Measurements from ENCODE around the gene SLC6A3.

Gene SLC6A3

GRCh38 chr5:1420211-1421195 lies 24.7 kb downstream of the SLC6A3 start:
- DNase-seq (ENCODE audit: low read depth): no peak

DNA sequence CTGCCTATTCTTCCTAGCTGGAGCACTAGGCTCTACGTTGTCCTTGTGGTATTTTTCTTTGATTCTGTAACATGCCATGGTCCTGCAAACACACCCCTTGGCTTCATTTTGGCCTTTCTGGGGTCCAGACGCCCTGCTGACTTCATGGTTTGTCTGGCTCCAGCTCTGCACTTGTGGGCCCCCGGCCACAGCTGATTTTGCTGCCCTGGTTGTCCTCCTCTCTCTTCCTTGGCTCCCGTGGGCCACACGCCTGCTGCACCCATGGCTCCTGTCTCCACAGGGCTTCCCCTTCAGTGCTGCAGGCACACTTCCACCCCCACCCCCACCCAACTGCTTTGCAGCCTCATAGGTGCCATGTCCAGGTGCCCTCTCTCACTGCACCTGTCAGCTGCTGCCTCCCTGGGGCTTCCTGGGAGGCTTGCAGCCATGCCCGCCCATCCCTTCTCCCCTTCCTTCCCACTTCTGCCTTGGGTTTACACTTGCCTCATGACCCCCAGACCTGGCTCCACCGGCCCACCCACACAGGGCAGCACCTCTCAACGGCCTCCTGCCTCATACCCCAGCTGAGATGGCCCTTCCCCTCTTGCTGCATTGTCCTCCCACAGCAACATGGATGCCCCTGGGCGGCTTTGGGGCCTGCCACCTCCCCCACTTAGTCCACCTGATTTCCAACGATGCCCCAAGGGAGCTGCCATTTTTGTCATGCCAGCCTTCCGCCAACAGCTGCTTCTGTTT lies 25.6 kb downstream of the SLC6A3 start:
- DNase-seq (ENCODE audit: low read depth): no peak

- no peak for DNase-seq (ENCODE audit: low read depth)
These were observed 26.3 kb downstream of the SLC6A3 start for GRCh38 chr5:1418921-1419280.

DNA sequence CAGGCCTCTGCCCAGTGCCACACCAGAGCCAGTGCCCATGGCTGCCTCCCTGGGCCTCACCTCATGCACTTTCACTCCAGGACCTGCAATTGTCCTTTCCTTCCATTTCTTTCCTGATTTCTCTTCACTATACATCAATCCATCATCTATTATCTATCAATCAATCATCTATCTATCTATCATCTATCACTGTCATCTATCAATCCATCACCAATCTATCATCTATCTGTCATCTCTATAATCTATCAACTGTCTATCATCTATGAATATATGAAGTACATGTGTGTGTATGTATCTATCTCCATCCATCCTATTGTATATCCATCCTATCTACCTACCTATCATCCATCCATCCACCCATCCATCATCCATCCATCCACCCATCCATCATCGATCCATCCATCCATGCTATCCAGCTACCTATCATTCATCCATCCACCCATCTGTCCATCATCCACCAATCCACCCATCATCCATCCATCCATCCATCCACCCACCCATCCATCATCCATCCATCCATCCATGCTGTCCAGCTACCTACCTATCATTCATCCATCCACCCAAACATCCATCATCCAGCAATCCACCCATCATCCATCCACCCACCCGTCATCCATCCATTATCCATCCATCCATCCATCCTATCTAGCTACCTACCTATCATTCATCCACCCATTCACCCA lies 26.9 kb downstream of the SLC6A3 start:
- no peak for DNase-seq (ENCODE audit: low read depth)

GRCh38 chr5:1417586-1418225 lies 27.5 kb downstream of the SLC6A3 start:
- DNase-seq (ENCODE audit: low read depth): no peak

DNA sequence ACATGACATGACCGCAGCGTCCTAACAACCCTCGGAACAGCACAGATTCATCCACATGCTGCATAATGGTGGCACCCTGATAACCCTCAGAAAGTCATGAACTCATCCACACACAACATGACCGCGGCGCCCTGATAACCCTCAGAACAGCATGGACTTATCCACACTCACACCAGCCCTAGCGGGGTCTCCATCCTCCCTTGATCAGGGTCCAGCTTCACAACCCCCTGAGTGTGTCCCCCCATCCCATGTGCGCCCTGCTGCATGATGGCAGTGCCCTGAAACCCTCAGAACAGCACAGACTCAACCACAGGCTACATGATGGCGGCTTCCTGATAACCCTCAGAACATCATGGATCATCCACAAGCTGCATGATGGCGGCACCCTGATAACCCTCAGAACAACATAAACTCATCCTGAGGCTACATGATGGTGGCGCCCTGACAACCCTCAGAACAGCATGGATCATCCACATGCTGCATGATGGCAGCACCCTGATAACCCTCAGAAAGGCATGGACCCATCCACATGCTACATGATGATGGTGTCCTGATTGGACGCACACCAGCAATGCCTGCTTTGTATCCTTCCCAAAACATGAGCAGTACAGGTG lies 28.3 kb downstream of the SLC6A3 start:
- no peak for DNase-seq (ENCODE audit: low read depth)

- no peak for DNase-seq (ENCODE audit: low read depth)
These were observed 29.4 kb downstream of the SLC6A3 start for GRCh38 chr5:1415626-1416360.

GRCh38 chr5:1415059-1415425 lies 30.2 kb downstream of the SLC6A3 start:
- no peak for DNase-seq (ENCODE audit: low read depth)

DNA sequence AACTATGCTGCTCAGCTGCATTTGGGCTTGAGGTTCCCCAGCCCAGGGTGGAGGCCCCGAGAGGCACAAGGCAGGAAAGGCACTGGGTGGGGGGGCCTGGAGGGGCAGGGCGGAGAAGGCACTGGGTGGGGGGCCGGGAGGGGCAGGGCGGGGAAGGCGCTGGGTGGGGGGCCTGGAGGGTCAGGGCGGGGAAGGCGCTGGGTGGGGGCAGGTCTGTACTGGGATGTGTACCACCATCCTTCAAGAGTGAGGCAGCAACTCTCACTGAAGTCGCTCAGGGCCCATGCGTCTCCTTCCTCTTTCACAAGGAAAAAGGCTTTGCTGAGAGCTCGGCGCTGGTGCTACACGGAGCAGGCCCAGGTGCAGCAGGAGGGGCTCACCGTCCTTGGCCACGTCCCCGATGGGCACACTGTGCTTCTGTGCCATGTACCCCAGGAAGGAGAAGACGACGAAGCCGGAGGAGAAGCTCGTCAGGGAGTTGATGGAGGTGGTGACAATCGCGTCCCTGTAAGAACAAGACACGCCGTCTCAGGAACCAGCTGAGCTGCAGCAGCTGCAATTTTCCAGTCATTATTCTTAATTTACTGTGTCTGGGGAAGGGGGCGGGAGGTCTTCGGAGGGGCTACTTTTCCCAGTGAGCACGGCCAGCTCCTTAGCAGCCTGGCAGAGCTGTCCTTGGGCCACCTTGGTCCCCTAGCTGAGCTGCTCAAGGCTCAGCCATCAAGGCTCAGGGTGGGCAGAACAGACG lies 30.8 kb downstream of the SLC6A3 start:
- no peak for DNase-seq (ENCODE audit: low read depth)

GRCh38 chr5:1413611-1414241 lies 31.5 kb downstream of the SLC6A3 start:
- no peak for DNase-seq (ENCODE audit: low read depth)

DNA sequence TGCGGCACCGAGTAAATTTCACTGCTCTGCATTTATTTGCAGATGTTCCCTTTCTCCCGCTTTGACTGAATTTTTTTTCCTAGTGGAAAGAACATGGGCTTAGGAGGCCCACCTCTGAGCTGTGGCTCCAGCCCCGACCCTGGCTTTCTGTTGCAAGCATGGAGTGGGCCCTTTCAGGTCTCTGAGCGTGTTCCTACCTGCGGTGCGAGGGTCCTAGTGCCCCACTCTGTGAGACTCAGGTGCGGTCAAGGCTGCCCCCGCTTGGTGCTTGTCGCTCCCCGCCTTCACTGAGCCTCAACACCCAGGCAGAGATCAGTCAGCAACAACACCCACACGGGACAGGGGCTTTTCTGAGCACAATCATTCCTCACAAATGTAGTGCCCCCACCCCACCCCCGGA lies 32.0 kb downstream of the SLC6A3 start:
- DNase-seq (ENCODE audit: low read depth): no peak

GRCh38 chr5:1412621-1413020 lies 32.6 kb downstream of the SLC6A3 start:
- no peak for DNase-seq (ENCODE audit: low read depth)

DNA sequence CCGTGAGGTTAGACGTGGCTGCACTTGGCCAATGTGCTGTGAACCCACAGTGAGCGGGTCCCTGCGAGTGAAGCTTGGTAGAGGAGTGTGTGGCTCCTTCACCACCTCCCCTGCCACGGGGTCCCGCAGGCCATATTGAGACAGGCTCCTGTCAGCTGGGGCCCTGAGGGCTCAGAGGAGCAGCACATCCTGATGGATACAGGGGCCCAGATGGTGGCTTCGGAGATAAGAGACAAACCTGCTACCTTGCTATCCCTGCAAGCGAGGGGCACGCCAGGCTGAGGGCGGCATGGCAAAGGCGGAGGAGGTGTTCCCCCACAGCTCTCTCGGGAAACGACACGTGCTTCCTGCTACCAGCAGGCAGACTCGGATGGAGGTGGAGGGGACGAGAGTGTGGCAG lies 33.1 kb downstream of the SLC6A3 start:
- no peak for DNase-seq (ENCODE audit: low read depth)

DNA sequence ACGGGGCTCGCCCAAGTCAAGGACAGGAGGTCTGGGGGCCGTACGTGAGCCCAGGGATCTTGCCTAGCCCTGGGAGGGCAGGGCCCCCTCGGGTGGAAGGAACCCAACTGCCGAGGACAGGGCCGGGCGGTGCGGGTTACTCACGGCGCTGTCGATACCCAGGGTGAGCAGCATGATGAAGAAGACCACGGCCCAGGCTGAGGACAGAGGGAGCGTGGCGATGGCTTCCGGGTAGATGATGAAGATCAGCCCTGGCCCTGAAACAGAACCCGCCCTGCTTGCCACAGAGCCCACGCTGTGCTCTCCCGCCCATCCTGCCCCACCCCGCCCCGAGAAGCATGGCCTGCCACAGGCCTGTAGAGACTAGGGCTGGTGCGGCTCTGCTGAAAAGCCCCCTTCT lies 34.1 kb downstream of the SLC6A3 start:
- DNase-seq (ENCODE audit: low read depth): no peak

DNA sequence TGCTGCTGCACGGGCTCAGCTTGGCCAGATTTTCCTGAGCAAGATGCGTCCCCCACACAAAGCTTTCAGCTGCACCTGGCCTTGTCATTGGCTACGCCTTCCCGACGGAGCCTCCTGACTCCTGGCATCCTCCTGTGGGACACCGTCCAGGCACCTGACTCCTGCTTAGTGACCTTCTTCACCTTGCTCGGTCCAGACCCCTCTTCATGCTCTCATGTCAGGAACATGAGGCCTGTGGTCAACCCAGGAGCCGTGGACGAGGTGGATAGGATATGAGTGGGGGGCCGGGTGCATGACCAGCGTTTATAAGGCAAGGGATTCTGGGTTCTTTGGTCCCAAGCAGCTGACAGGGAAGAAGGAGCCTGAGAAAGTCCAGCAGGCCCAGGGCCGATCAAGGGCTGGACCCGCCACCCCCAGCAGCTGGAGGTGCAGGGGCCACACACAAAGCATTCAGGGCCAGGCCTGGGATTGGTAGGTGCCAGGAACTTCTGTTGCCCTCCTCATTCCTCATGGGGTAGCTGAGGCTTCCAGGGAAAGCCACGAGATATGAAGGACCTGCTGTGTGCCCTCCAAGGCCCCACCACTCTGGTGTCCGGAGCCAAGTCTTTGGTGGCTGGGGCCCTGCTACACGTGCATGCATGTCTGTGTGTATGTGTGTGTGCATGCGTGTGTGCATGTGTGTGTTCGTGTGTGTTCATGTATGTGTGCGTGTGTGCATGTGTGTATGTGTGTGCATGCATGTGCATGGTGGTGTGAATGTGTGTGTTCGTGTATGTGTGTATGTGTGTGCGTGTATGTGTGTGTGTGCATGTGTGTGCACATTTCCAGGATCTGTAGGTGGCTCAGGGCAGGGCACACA lies 34.9 kb downstream of the SLC6A3 start:
- no peak for DNase-seq (ENCODE audit: low read depth)

- DNase-seq (ENCODE audit: low read depth): no peak
These were observed 35.7 kb downstream of the SLC6A3 start for GRCh38 chr5:1409381-1410110.

- no peak for DNase-seq (ENCODE audit: low read depth)
These were observed 38.3 kb downstream of the SLC6A3 start for GRCh38 chr5:1406681-1407640.

Measured in activated T-helper 9 cell treated with anti-CD3 and anti-CD28 coated beads, Interleukin-2, amount 50 U/mL, for 16 hours (primary cell).